Measurements from ENCODE around the gene STIM2. TPM values are rescaled to one million over a fixed set of nuclear protein-coding genes. Genes with fewer than 3 reads are reported as not detected.

STIM2 gene
- total RNA-seq, 2 donors from 2014 or later, result 20.7 to 30.3 TPM

DNA sequence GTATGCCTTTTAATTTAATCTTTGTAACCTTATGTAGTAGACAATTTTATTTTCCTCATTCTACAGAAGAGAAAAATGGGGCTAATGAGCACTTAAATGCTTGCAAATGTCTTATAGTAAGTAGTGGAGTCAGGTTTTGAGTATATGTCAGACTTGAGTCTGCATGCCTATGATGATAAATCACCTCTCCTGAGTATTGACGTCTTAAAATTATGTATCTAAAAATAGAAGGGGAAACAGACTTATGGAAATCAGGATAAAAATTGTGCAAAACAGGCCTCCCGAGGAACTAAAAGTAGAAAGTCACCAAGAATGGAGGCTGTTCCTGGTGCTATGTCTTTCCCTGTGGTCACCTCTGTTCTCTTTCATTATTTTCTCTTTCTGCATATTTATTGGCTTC lies 92.7 kb downstream of the STIM2 start:
- no peak for DNase-seq
- intact Hi-C loops (cut with DNase I), result no loop called here
- Histone ChIP-seq H3K27ac (no peak overlapping the region), H3K9ac (ENCODE audit: low read depth in 2 of 2, low read length in 2 of 2) (no peak overlapping the region), H3K9me3 (no peaks in the 10 kb centered on the region), H3K36me3 (no peaks in the 10 kb centered on the region), H3K27me3 (no peaks in the 10 kb centered on the region), H3K4me3 (no peak overlapping the region), H3K4me1 (no peaks in the 10 kb centered on the region)
- TF ChIP-seq, protein P1, sequence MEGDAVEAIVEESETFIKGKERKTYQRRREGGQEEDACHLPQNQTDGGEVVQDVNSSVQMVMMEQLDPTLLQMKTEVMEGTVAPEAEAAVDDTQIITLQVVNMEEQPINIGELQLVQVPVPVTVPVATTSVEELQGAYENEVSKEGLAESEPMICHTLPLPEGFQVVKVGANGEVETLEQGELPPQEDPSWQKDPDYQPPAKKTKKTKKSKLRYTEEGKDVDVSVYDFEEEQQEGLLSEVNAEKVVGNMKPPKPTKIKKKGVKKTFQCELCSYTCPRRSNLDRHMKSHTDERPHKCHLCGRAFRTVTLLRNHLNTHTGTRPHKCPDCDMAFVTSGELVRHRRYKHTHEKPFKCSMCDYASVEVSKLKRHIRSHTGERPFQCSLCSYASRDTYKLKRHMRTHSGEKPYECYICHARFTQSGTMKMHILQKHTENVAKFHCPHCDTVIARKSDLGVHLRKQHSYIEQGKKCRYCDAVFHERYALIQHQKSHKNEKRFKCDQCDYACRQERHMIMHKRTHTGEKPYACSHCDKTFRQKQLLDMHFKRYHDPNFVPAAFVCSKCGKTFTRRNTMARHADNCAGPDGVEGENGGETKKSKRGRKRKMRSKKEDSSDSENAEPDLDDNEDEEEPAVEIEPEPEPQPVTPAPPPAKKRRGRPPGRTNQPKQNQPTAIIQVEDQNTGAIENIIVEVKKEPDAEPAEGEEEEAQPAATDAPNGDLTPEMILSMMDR (IDR thresholded peaks at IDR 0.05), result no peak

DNA sequence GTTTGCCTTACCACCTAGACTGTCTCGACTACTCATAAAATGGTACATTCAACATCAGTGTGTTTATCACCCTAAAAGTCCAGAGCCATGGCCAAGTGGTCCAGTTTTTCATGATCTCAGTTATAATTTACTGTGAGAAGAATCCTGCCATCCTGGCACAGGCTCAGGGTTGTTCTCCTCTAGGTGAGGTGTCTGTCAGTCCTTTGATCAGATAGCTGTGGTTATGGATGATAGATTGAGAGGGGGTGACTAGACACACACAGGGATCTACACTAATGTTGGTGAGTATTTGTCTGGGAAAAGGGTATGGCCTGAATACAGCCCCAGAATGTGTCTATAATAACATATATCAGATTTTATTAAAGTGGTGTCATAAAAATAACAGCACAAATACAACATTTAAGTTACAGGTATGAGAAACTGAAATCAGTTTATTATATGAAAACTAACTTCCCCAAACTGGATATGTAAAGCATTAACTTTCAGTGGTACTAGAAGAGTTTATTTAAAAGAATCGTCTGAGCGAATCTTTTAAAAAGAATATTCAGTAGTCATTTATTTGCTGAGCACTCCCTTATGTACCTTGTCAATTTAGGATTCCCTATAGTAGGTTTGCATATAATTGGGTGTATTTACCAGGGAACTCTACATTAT lies 93.3 kb downstream of the STIM2 start:
- Histone ChIP-seq H3K4me3 (no peak overlapping the region), H3K36me3 (no peaks in the 10 kb centered on the region), H3K27me3 (no peaks in the 10 kb centered on the region), H3K9ac (ENCODE audit: low read depth in 2 of 2, low read length in 2 of 2) (no peak overlapping the region), H3K4me1 (no peaks in the 10 kb centered on the region), H3K9me3 (no peaks in the 10 kb centered on the region), H3K27ac (no peak overlapping the region)
- DNase-seq, result no peak
- intact Hi-C loops (cut with DNase I), result no loop called here
- TF ChIP-seq, protein P1 (IDR thresholded peaks at IDR 0.05), result no peak

DNA sequence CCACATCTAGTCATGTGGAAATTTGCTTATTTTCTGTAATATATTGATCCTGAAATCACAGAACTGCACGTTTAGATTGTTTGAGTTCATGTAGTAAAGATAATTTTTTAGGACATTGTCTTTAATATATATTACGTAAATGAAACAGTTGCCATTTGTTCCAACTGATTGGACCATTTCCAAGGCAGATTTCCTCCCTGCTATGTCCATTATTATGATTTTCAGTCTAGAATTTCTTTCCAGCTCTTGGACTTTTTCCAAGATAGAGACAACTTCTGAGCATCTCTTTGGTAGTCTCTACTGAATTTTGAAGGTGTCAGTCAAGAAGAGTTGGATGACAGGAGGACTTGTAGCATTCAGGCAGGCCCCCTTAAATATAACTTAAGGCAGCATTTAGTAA lies 94.6 kb downstream of the STIM2 start:
- DNase-seq, result no peak
- TF ChIP-seq, protein P1 (IDR thresholded peaks at IDR 0.05), result no peak
- Histone ChIP-seq H3K27me3 (no peaks in the 10 kb centered on the region), H3K9me3 (no peaks in the 10 kb centered on the region), H3K4me1 (no peaks in the 10 kb centered on the region), H3K4me3 (no peak overlapping the region), H3K36me3 (no peaks in the 10 kb centered on the region), H3K9ac (ENCODE audit: low read depth in 2 of 2, low read length in 2 of 2) (no peak overlapping the region), H3K27ac (no peak overlapping the region)
- intact Hi-C loops (cut with DNase I), result no loop called here

DNA sequence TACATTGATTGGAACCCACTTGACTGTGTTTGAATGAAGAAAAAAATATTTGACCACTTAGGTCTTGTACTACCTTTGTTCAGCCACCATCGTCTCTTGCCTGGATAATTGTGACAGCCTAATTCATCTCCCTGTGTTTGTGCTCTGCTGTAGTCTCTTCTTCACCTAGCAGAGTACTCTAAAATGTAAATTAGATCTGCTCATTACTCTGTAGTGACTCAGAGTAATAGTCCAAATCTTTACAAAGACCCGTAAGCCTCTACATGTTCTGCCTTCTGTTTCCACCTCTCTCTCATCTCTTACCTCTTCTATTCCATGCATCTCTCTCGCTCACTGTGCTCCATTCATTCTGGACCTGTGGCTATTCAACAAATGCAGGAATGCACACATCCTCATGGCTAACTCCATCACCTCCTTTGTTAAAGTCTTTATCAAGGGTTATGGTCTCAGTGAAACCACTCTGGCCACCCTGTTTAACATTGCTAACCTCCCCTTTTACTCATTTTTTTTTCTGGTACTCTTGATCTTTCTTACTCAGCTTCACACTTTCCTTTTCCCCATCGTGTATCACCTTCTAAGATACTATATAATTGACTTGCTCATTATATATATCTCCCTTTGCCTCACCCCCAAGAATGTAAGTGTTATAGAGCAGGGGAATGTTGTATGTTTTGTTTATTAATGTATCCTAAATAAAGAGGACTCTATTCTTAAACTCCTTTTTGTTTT lies 98.4 kb downstream of the STIM2 start:
- DNase-seq, result no peak
- intact Hi-C loops (cut with DNase I), result no loop called here
- no peaks in the 10 kb centered on the region for H3K4me1 ChIP-seq

DNA sequence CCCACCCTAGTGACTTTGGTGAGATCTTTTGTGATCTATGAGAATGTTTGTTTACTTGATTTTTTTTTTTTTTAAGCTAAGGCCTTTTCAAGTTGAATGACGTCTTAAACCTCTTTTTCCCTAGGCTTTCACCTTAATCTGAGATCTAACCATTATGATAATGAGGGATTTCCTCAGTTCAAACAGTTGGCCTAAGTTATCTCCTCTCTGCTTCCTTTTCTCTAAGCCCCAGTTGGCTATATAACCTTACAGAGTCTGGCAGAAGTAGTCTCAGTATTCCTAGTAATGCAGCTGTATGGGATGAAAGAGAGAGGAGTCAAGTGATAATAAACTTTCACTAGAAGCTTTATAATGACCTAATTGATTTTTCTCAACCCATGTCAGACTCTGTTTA lies 99.0 kb downstream of the STIM2 start:
- Histone ChIP-seq H3K27me3 (no peaks in the 10 kb centered on the region), H3K9me3 (no peaks in the 10 kb centered on the region), H3K36me3 (no peaks in the 10 kb centered on the region), H3K4me1 (no peaks in the 10 kb centered on the region), H3K9ac (ENCODE audit: low read depth in 2 of 2, low read length in 2 of 2) (no peak overlapping the region), H3K4me3 (no peak overlapping the region), H3K27ac (no peak overlapping the region)
- TF ChIP-seq, protein P1 (IDR thresholded peaks at IDR 0.05), result no peak
- intact Hi-C loops (cut with DNase I), result no loop called here
- DNase-seq, result no peak

More for the DNA sequence above, 98.4 kb downstream of the STIM2 start:
- no peak overlapping the region for H3K27ac ChIP-seq
- no peaks in the 10 kb centered on the region for H3K36me3 ChIP-seq
- H3K9ac ChIP-seq (ENCODE audit: low read depth in 2 of 2, low read length in 2 of 2), result no peak overlapping the region
- no peaks in the 10 kb centered on the region for H3K9me3 ChIP-seq
- TF ChIP-seq, protein P1 (IDR thresholded peaks at IDR 0.05), result no peak
- no peak overlapping the region for H3K4me3 ChIP-seq
- H3K27me3 ChIP-seq, result no peaks in the 10 kb centered on the region

Data from colonic mucosa (tissue), 4 donors.